Adrenal gland (tissue), 12 donors: ENCODE measurements around the gene IFIT1. TPM values are rescaled to one million over a fixed set of nuclear protein-coding genes. Genes with fewer than 3 reads are reported as not detected.
A peak's percentile ranks its signal among the peaks of the same experiment; 100 is the strongest.
"Not testable (repeated sequence)": the region's sequence is repeated elsewhere in the genome, so short reads cannot be mapped to it uniquely, and the experiment has no call there.

ENCODE experiments used
- DNase-seq, 7 donors: peaks; one replicate each; pipeline ENCODE4 v3.0.0-alpha.2; 2019 to 2020
- H3K27ac ChIP-seq, 5 donors: fragments of 200-600 bp; sonication (generic) in 4 of 5; 1 replicate in 3 of 5; 2 replicates in 2 of 5; pipeline versions ENCODE4 v1.5.1 to v1.8.0; 2016 to 2020; ENCODE audit warnings: mild to moderate bottlenecking in 1 of 5
- H3K27me3 ChIP-seq: fragments of 200-600 bp; 2 replicates; pipeline ENCODE4 v1.8.0; 2021
- H3K36me3 ChIP-seq, 2 donors: fragments of 200-600 bp; replicated peaks in 1 of 2; 1 replicate in 1 of 2; 2 replicates in 1 of 2; pipeline versions ENCODE4 v1.5.1 to v1.8.0; 2018 to 2022
- H3K4me1 ChIP-seq, 2 donors: fragments of 200-600 bp; replicated peaks in 1 of 2; 1 replicate in 1 of 2; 2 replicates in 1 of 2; pipeline versions ENCODE4 v1.5.1 to v1.8.0; 2018 to 2021
- H3K4me3 ChIP-seq, 4 donors: fragments of 200-600 bp; sonication (generic) in 3 of 4; one replicate each; pipeline ENCODE4 v1.5.1; 2016 to 2018
- H3K9me3 ChIP-seq, 3 donors: fragments of 200-600 bp; sonication (generic) in 1 of 3; replicated peaks in 1 of 3; 1 replicate in 2 of 3; 2 replicates in 1 of 3; pipeline versions ENCODE4 v1.5.1 to v1.8.0; 2016 to 2021
- CTCF ChIP-seq, 6 experiments: fragments of 450-650 bp in 4 of 6; fragments of 200-600 bp in 2 of 6; sonication (generic) in 1 of 6; IDR thresholded peaks; 1 replicate in 5 of 6; 2 replicates in 1 of 6; pipeline versions ENCODE4 v1.5.1 to v1.8.0; 2016 to 2021; ENCODE audit warnings: antibody characterized with exemption in 6 of 6, mild to moderate bottlenecking in 2 of 6, moderate library complexity in 1 of 6
- POLR2A ChIP-seq, 2 donors: fragments of 450-650 bp; IDR thresholded peaks; one replicate each; pipeline ENCODE4 v1.6.1; 2017; ENCODE audit warnings: antibody characterized with exemption in 2 of 2, mild to moderate bottlenecking in 2 of 2, moderate library complexity in 1 of 2
- WGBS, 4 donors: extraction: QIAGEN DNeasy Blood & Tissue Kit in 2 of 4; methylation state at CpG; one replicate each; pipeline versions ENCODE4 v1.1.5 to v1.1.7; 2013 to 2017; 5-methylcytosine and 5-hydroxymethylcytosine counted together
- intact Hi-C, 2 donors: fragments of 100-400 bp; cut with DNase I; formaldehyde crosslinking; loops; one replicate each; pipeline versions ENCODE4 v1.14.1 to v1.15.0; 2022 to 2023
- polyA plus RNA-seq, 3 donors: library from polyadenylated mRNA; stranded (reverse); fragments of 200-250 nt in 2 of 3; fragments of 350-450 nt in 1 of 3; fragmentation: Illumina TruSeq in 1 of 3; extraction: RNeasy Lipid Tissue Mini Kit (QIAGEN cat#74804) in 1 of 3; gene quantifications; one replicate each; pipeline ENCODE4 v1.2.3, GENCODE V29; 2013 to 2014
- total RNA-seq, 9 donors: library from RNA; depleted of rRNA in 4 of 9; stranded (reverse); fragments of >200 nt in 4 of 9; fragments of 120-200 nt in 1 of 9; fragmentation: NEBNext Ultra II Directional in 1 of 9; extraction: Animal tissue kit (Norgen Biotek cat#: 25700) in 1 of 9; gene quantifications; one replicate each; pipeline versions ENCODE4 v1.1.0 to v1.2.4, GENCODE V29; 2013 to 2023
- donor health status: healthy with polysubstance abuse.
- donor health status: Bipolar disorder and iron deficiency.
- donor health status: DM: yes; HTN: yes; CAD: no.
- donor health status: DM: no; HTN: no; CAD: no.
- donor health status: DM: no; HTN: no; CAD: no.
- donor health status: DM: yes; HTN: yes; CAD: no.

IFIT1 gene
- total and polyA plus RNA-seq, 12 donors = 20.9 to 168 (median 62.0) TPM

DNA sequence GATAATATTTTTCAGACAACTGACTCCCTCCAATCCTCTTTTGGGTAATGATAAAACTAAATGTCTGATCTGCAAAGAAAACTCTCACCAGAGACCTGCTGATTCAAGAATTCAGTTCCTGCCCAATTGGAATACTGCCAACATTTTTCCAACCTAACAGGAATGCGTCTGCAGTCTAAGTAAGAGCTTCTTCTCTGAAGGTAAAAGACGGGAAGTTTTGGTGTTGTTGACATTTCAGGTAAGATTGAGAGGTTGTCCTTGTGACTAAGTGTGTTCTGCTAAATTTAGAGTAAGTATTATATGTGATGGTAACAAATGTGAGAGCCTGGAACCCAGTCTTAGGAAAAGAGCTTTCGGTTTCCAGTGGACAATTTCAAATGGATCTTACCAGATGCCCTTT lies 39.6 kb downstream of the IFIT1 start:
- 34 to 53% (median 48%) methylated on average over 3 of the region's 3 CpGs for WGBS, 4 donors
- no peak for TF ChIP-seq CTCF (IDR thresholded peaks at IDR 0.05)
- Histone ChIP-seq H3K4me1 (no peaks in the 10 kb centered on the region), H3K9me3 (no peaks in the 10 kb centered on the region), H3K27me3 (no peaks in the 10 kb centered on the region), H3K27ac (no peak overlapping the region), H3K36me3 (no peaks in the 10 kb centered on the region), H3K4me3 (no peak overlapping the region)
- intact Hi-C loops = no loop called here
- peak in 1 of 7 donors; percentile 7 for DNase-seq

DNA sequence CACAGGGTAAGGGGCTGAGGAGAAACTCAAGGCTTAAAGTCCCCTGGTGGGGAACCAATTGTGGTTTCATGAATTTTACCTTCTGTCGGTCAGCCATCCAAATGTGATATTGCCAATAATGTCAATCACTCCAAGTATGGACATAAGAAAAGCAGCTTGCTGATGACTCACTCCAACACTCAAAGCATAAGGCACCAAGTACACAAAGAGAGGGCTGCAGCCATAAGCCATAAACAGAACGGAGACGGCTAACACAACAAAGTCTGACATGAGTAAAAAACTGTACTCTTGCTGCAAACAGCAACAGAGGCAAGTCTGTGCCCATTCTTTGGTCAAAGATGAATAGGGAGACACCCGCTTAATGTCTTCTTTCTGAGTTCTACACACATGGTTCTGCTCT lies 46.1 kb downstream of the IFIT1 start:
- Histone ChIP-seq H3K9me3 (no peaks in the 10 kb centered on the region), H3K27me3 (no peaks in the 10 kb centered on the region), H3K4me3 (no peak overlapping the region), H3K4me1 (no peaks in the 10 kb centered on the region), H3K36me3 (no peaks in the 10 kb centered on the region), H3K27ac (no peak overlapping the region)
- WGBS, 4 donors = 87 to 90% (median 89%) methylated on average over 4 of the region's 4 CpGs
- intact Hi-C loops = no loop called here
- no peak for DNase-seq
- TF ChIP-seq CTCF (IDR thresholded peaks at IDR 0.05) (no peak), POLR2A (IDR thresholded peaks at IDR 0.05) (no peak)

GRCh38 chr10:89440226-89441009 lies 48.0 kb downstream of the IFIT1 start:
- Histone ChIP-seq H3K27me3 (no peaks in the 10 kb centered on the region), H3K9me3 (no peaks in the 10 kb centered on the region), H3K4me1 (no peaks in the 10 kb centered on the region), H3K27ac (no peak overlapping the region), H3K36me3 (no peaks in the 10 kb centered on the region), H3K4me3 (no peak overlapping the region)
- TF ChIP-seq POLR2A (IDR thresholded peaks at IDR 0.05) (no peak), CTCF (IDR thresholded peaks at IDR 0.05) (no peak)
- intact Hi-C loops = no loop called here
- 47 to 92% (median 56%) methylated on average over 4 of the region's 4 CpGs for WGBS, 4 donors
- DNase-seq = peak in 3 of 7 donors; percentile 13 to 58 (median 26)

- Histone ChIP-seq H3K9me3 (no peaks in the 10 kb centered on the region), H3K36me3 (no peaks in the 10 kb centered on the region), H3K4me1 (no peaks in the 10 kb centered on the region), H3K27me3 (no peaks in the 10 kb centered on the region), H3K27ac (no peak overlapping the region), H3K4me3 (no peak overlapping the region)
- TF ChIP-seq POLR2A (IDR thresholded peaks at IDR 0.05) = no peak
- no peak for TF ChIP-seq CTCF (IDR thresholded peaks at IDR 0.05)
- DNase-seq = no peak
- WGBS, 4 donors = 30 to 55% (median 47%) methylated on average over 1 of the region's 1 CpG
- intact Hi-C loops = no loop called here
Observed at GRCh38 chr10:89442289-89442688, 49.9 kb downstream of the IFIT1 start.

- intact Hi-C loops, H3K4me1 ChIP-seq, H3K36me3 ChIP-seq, H3K9me3 ChIP-seq, DNase-seq, H3K4me3 ChIP-seq, H3K27ac ChIP-seq, H3K27me3 ChIP-seq: not testable (repeated sequence)
- 80 to 96% (median 93%) methylated on average over 3 to 7 of the region's 7 CpGs for WGBS, 4 donors
Observed at GRCh38 chr10:89444819-89445218, 52.4 kb downstream of the IFIT1 start.
